Measurements from ENCODE around the gene SORL1.

The SORL1 gene

DNA sequence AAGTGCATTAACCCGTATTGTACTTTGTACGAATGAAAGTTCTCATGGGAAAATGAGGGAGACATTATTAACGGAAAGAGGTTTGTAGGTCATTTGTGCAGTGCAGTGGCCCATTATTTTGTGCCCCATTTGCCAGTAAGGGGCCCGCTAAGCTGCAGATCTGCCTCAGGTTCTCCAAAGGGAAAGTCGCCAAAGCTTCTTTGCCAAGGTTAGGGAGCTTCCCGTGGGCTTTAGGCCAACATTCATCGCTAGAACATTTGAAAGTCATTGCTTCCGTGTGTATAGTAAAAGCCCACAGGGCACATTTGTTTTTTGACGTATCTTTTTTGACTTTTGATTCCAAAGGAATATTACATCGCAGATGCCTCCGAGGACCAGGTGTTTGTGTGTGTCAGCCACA is 61.7 kb downstream of the SORL1 start:
- DNase-seq = no peak

GRCh38 chr11:121514432-121515334 is 62.6 kb downstream of the SORL1 start:
- DNase-seq = no peak

DNA sequence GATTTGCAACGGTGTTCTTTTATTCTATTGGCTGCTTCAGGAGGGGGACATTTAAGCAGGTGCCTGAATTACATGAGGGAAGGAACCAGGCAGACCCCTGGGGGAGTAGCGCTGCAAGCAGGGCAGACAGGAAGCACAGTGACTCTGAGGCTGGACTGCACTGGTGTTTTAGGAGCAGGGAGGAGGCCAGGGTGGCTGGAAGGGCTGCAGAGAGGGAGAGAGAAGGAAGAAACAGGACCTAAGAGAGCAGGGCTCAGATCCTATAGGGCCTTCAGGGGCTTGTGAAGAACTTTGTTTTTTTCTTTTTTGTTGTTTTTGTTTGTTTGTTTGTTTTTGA is 63.2 kb downstream of the SORL1 start:
- no peak for DNase-seq

GRCh38 chr11:121517996-121518395 is 65.9 kb downstream of the SORL1 start:
- DNase-seq = no peak

- no peak for DNase-seq
Observed at GRCh38 chr11:121520243-121521144, 68.4 kb downstream of the SORL1 start.

GRCh38 chr11:121521145-121522042 is 69.3 kb downstream of the SORL1 start:
- no peak for DNase-seq

DNA sequence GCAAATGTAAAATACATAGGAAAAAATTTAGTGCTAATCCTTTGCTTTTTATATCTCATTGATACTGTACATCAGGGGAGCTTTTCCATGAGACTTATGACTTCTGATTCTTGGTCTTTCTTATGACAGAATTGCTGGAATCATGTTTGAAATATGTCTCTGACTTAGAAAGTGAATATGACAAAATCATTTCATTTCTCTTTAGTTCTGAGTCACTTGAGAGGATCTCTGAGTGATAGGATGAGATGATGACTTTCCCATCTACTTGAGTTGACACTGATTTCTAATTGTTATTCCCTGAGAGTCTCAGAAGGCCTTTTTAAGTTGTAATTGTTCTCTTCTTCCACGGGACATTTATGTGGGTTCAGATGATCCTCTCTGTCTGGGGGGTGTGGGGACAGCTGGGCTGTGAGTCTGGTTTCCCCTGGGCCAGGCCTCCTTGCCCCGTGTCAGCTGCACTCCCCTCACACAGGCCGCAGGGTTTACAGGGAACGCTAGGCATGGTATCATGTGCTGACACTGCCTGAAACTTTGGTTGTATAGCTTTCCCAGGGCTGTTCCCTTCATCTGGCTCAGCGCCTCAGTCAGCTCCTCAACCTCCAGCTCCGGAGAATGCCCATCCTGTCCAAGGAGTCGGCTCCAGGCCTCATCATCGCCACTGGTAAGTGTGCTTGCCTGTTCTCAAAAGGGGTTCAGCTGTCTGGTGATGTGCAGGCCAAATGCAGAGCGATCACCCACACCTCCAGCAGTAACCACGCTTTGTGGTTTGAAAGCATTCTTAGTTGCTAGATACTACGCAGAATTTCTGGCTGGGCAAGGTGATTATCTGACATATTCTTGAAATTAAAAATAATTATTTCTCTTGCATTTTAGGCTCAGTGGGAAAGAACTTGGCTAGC is 70.2 kb downstream of the SORL1 start:
- DNase-seq = no peak

GRCh38 chr11:121523581-121524232 is 71.6 kb downstream of the SORL1 start:
- DNase-seq = peak; percentile 100

DNA sequence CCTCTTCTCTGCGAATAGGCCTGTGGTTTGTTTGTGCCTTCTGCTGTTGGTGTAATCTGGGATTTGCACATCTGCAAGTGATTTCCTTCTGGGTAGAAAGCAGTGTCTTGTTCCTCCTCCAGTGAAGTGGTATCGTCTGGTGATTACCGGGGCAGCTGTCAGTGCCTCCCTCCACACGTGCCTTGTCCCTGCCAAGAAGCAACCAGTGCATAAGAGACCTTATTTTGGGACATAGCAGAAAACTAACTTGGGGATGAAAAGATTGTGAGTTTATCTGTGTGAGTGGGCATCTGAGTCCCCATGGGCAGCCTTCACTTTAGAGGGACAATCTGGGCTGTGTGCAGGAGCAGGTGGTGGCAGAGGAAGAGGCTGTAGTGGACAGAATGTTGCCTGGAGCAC is 72.1 kb downstream of the SORL1 start:
- peak; percentile 85 for DNase-seq

DNA sequence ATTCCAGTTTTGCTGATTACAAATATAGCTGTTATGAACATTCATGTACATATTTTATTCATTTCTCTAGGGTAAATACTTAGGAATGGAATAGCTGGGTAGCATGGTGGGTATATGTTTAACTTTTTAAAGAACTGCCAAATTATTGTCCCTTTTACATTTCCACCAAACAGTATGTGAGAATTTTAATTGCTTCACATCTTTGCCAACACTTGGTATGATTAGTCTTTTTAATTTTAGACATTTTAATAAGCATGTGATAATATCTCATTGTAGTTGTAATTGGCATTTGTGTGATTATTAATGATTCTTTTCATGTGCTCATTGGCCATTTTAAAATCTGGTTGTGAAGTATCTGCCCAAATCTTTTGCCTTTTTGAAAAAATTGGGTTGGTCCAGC is 73.3 kb downstream of the SORL1 start:
- DNase-seq = no peak

GRCh38 chr11:121530257-121530656 is 78.1 kb downstream of the SORL1 start:
- no peak for DNase-seq

DNA sequence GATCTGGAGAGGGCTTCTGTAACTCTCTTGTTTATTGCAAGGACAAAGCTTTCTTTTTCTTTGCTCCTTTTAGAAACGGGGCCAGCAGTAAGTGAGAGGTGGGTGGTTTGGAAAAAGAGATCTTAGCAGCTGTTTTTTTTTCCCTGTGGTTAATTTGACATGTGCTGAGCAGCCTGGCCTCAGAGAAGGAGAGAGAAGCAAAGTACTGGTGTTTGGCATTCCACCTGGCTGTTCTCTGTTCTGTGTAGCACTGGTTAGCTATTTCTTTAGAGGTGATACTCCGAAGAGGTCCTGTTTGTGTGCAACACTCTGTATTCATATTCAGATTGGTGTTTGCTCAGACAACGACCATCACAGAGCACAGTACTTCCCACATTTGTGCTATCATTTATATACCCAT is 81.5 kb downstream of the SORL1 start:
- DNase-seq = peak; percentile 92

GRCh38 chr11:121534131-121535093 is 82.3 kb downstream of the SORL1 start:
- peak; percentile 94 for DNase-seq

GRCh38 chr11:121535129-121535796 is 83.1 kb downstream of the SORL1 start:
- DNase-seq = no peak

DNA sequence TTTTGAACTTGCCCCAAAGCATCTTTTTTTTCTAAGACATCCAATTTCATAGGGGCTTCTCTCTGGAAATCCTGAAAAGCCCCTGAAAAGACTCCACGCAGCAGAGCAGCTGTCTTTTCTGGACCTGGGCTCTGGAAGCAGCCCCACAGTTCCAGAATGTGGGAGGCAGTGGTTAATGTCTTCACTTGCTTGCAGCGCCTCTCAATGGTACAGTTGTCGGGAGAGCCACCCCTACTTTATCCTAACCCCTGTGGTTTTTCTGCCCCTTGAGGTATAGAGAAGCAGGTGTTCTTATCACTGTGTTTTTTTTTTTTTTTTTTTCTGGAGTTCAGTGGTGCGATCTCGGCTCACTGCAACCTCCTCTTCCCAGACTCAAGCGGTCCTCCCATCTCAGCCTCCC is 84.0 kb downstream of the SORL1 start:
- DNase-seq = no peak

DNA sequence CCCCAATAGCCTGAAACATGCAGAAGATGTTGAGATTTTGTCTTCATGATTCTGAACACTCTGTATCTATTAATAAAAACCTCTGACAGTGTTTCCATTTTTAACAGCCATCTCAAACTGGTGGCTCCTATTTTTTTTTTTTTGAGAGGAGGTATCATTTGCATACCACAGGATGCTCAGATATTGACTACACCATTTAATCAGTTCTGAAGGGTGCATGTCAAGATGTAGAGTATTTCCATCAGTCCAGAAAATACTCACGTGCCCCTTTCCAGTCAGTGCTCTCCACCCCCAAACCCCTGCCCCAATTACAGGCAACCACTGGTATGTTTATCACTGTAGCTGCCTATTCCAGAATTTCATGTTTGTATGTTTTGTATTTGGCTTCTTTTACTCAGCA is 85.9 kb downstream of the SORL1 start:
- no peak for DNase-seq

DNA sequence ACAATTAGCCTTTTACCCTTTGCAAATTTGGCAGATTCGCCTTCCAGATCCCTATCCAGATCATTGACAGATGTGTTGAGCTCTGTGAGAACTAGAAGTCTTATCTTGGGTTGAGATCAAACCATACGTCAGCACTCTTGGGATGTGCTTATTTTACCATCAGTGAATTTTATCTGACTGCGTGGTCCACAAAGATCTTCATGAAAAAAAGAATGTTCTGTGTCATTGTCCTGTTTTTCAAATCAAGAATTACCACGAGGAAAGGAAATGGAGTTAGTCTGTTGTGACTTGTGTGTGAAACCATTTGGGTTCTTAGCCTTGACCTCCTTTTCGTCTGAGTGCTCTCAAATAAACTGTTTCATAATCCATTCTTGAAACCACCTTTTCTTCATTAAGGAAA is 86.9 kb downstream of the SORL1 start:
- no peak for DNase-seq

DNA sequence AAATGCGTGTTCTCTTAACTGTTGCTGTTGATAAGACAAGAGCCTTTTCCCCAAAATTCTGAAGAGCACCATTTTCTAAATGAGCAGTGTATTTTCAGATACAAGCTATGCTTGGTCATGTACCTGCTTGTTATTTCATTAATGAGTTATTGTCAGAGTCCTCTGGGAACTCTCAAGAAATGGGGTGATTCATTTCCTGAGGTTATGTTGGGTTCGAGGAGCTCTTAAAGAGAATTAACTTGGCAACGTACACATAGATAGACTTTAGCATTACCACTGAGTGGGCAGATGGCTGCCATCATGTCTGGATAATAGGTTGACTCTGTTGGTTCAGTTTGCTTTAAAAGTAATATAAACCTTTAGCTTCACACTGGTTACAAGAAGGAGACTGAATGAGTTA is 88.5 kb downstream of the SORL1 start:
- no peak for DNase-seq

DNA sequence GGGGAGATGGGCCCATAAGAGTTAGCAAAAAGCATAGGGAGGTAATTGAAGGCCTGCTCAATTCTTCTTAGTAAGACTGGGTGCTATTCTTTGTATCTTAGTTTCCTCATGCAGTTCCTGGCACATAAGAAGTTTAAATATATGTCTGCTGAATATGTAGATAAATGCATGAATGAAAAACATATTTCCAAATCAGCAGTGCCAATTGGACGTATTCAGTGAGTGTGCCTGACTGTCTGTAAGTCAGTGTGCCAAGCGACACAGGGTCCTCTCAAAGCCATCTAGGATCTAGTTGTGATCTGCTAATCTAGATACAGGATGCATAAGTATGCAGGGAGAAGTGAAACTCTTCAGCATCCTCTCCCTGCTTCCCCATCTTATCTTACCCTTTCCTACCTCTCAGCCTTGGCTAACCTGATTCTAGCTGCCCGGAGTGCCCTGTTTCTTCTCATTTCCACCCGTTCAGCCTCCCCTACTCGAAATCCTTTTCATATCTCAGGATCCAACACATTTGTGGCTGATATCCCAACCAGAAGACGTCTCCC is 91.8 kb downstream of the SORL1 start:
- no peak for DNase-seq

All from NCI-H526 treated with DMSO at 0.1 percent for 48 hours (cell line).